K562 (cell line): Measurements from ENCODE around the gene SMG1. TPM values are rescaled to one million over a fixed set of nuclear protein-coding genes. Genes with fewer than 3 reads are reported as not detected.

ENCODE experiments used
- ELF4 ChIP-seq: fragments of 450-650 bp; formaldehyde crosslinking; IDR thresholded peaks from 2 replicates; pipeline ENCODE4 v1.4.0; 2022; ENCODE audit warnings: missing genetic modification characterization
- FIP1L1 ChIP-seq: fragments of 200-400 bp; formaldehyde crosslinking; IDR thresholded peaks from 2 replicates; pipeline ENCODE4 v1.6.1; 2018; ENCODE audit warnings: mild to moderate bottlenecking, low read depth, low read length; ENCODE audit not compliant: poor library complexity, severe bottlenecking
- FOXA3 ChIP-seq, 2 experiments: fragments of 450-650 bp in 1 of 2; sonication (generic) in 1 of 2; formaldehyde crosslinking; IDR thresholded peaks in 1 of 2; conservative IDR thresholded peaks in 1 of 2; 2 replicates each; pipeline versions ENCODE4 v1.4.0 to v1.8.0; 2020 to 2022; ENCODE audit warnings: mild to moderate bottlenecking in 2 of 2, missing genetic modification reagents in 1 of 2
- HDAC6 ChIP-seq: IDR thresholded peaks from 2 replicates; pipeline ENCODE4 v1.6.1; 2012; ENCODE audit warnings: low read depth, mild to moderate bottlenecking, control low read depth, inconsistent platforms, low read length, moderate library complexity
- L3MBTL2 ChIP-seq: fragments of 450-650 bp; IDR thresholded peaks from 2 replicates; pipeline ENCODE4 v1.6.1; 2016; ENCODE audit warnings: mild to moderate bottlenecking, moderate library complexity
- MTA2 ChIP-seq: fragments of 450-650 bp; IDR thresholded peaks from 2 replicates; pipeline ENCODE4 v1.6.1; 2016; ENCODE audit warnings: low read depth
- NR2C2 ChIP-seq, 2 experiments: fragments of 200-800 bp in 1 of 2; sonication (Bioruptor generic) in 1 of 2; sonication (generic) in 1 of 2; formaldehyde crosslinking in 1 of 2; IDR thresholded peaks; 2 replicates each; pipeline versions ENCODE4 v1.6.1 to v1.8.0; 2016 to 2022; ENCODE audit warnings: mild to moderate bottlenecking in 1 of 2, missing compliant biosample characterization in 1 of 2, missing genetic modification characterization in 1 of 2, missing genetic modification reagents in 1 of 2
- POLR2AphosphoS5 ChIP-seq: IDR thresholded peaks from 2 replicates; pipeline ENCODE4 v1.6.1; 2011; ENCODE audit warnings: mild to moderate bottlenecking, low read depth, low read length, moderate library complexity; ENCODE audit not compliant: control insufficient read depth, insufficient read depth
- RBBP5 ChIP-seq: fragments of 200-600 bp; sonication (generic); IDR thresholded peaks from 2 replicates; pipeline ENCODE4 v1.6.1; 2012; ENCODE audit warnings: borderline replicate concordance, mild to moderate bottlenecking, low read length, control low read depth, inconsistent platforms; ENCODE audit not compliant: insufficient read depth, poor library complexity, severe bottlenecking
- WHSC1 ChIP-seq: IDR thresholded peaks from one replicate; pipeline ENCODE4 v1.6.1; 2012; ENCODE audit warnings: low read length, control low read depth, inconsistent platforms
- ZNF175 ChIP-seq: fragments of 200-800 bp; sonication (Bioruptor generic); IDR thresholded peaks from 2 replicates; pipeline ENCODE4 v1.6.1; 2016; ENCODE audit warnings: low read depth, mild to moderate bottlenecking, missing genetic modification characterization, missing compliant biosample characterization
- ZNF695 ChIP-seq: fragments of 450-650 bp; formaldehyde crosslinking; IDR thresholded peaks from 2 replicates; pipeline ENCODE4 v1.4.0; 2020; ENCODE audit warnings: mild to moderate bottlenecking, moderate library complexity
- polyA plus RNA-seq, 8 experiments: library from polyadenylated mRNA; depleted of rRNA in 4 of 8; stranded (reverse) in 5 of 8; unstranded in 3 of 8; fragments of >200 nt; fragmentation: Nextera tagmentation in 2 of 8; fragmentation: Illumina TruSeq in 1 of 8; extraction: Ambion mirVana in 2 of 8; extraction: Trizol in 1 of 8; gene quantifications; 2 replicates each; pipeline versions ENCODE4 v1.2.1 to v1.2.3, GENCODE V29; 2011 to 2014; ENCODE audit warnings: inconsistent platforms in 1 of 8, missing spikeins in 1 of 8
- total RNA-seq, 7 experiments: library from RNA; depleted of rRNA in 6 of 7; stranded (reverse); fragments of >200 nt in 6 of 7; fragmentation: Illumina TruSeq in 2 of 7; extraction: Trizol in 2 of 7; gene quantifications; 2 replicates each; pipeline versions ENCODE4 v1.2.1 to v1.2.3, GENCODE V29; 2011 to 2021; ENCODE audit warnings: low replicate concordance in 1 of 7
- TF ChIP-seq, protein P1 (sequence below), 2 experiments: IDR thresholded peaks; 2 replicates each; pipeline ENCODE4 v1.6.1; 2011; ENCODE audit warnings: borderline replicate concordance in 1 of 2, control low read depth in 1 of 2, low read depth in 1 of 2, low read length in 1 of 2, mild to moderate bottlenecking in 1 of 2, mixed read lengths in 1 of 2, moderate library complexity in 1 of 2; ENCODE audit not compliant: insufficient read depth in 1 of 2, insufficient read length in 1 of 2, poor library complexity in 1 of 2, severe bottlenecking in 1 of 2; ENCODE audit errors: extremely low read depth in 1 of 2
- TF ChIP-seq, protein P2 (sequence below): fragments of 250-450 bp; sonication (Bioruptor Pico); IDR thresholded peaks from 2 replicates; pipeline ENCODE4 v1.5.1; 2021; ENCODE audit warnings: mild to moderate bottlenecking
- TF ChIP-seq, protein P3 (sequence below): sonication (generic); formaldehyde crosslinking; IDR thresholded peaks from 2 replicates; pipeline ENCODE4 v1.8.1; 2023; ENCODE audit warnings: mild to moderate bottlenecking, missing genetic modification reagents
- TF ChIP-seq, protein P4 (sequence below), 2 experiments: fragments of 250-450 bp in 1 of 2; fragments of 450-650 bp in 1 of 2; sonication (Bioruptor Pico) in 1 of 2; IDR thresholded peaks; 2 replicates each; pipeline versions ENCODE4 v1.6.1 to v1.8.0; 2016 to 2021; ENCODE audit warnings: mild to moderate bottlenecking in 2 of 2, moderate library complexity in 2 of 2, missing compliant biosample characterization in 1 of 2, missing genetic modification characterization in 1 of 2
- TF ChIP-seq, protein P5 (sequence below): sonication (generic); formaldehyde crosslinking; IDR thresholded peaks from 2 replicates; pipeline ENCODE4 v1.8.0; 2022; ENCODE audit warnings: missing genetic modification reagents, mild to moderate bottlenecking, moderate library complexity, borderline replicate concordance

SMG1 gene
- total and polyA plus RNA-seq, 9 of the 15 experiments (the other 6 are each of a cell fraction or from before 2014, with no cell fraction given), result 3.4 to 54.8 (median 32.0) TPM

DNA sequence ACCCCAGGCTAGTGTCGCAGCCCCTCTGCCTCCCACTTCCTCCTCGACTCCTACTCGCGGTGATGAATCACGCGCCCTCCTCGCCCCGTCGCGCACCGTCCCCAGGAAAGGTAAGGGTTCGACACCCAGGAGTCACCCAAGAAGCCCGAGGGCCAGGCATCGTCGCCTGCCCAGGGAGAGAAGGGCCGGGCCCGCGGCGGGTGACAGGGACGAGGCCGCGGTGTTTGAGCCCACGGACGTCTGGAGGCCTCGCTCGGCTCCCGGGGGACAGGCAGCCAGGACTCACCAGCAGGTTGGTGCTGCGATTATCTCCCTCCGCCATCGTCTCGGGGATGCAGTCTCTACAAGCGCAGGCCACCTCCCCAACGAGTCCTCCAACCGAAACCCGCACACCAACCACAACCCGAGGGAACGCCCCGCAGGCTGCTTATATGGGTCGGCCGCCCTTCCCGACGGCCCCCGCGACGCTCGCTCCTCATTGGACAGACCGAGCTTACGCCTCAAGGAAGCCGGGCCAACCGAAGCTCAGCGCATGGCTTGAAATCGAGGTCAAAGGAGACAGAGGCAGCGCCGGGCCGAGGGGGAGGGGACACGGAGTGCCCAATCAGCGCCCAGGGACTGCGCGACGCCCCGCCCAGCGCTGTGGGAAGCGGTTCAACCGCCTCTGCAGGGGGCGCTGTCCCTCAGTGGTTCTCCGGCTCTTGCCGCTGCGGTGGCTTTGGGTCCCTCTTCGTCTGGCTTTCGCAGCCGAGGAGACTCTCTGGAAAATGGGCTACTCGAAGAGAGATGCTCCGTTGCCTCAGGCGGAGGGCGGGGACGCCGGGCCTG, 124.8 kb downstream of the SMG1 start, which contains the start of gene ARL6IP1 (continued):
- TF ChIP-seq NR2C2 (CRISPR knock-in tag; IDR thresholded peaks at IDR 0.05) (peak; percentile 95), NR2C2 (tag; IDR thresholded peaks at IDR 0.05) (peak; percentile 98), ZNF695 (no peak), RBBP5 (peak; percentile 73), WHSC1 (no peak), HDAC6 (no peak), FIP1L1 (peak; percentile 84), POLR2AphosphoS5 (peak; percentile 94), FOXA3 (CRISPR knock-in tag; conservative IDR thresholded peaks at IDR 0.05 in 1 of 2, IDR thresholded peaks at IDR 0.05 in 1 of 2) (peak in 1 of 2 experiments; percentile 61; a peak in 2 of 4 replicates), MTA2 (no peak; the same call in 1 of the 2 replicates), ZNF175 (CRISPR knock-in tag) (no peak), L3MBTL2 (peak; percentile 96), ELF4 (CRISPR knock-in tag) (peak; percentile 85; the same call in 1 of the 2 replicates)
- TF ChIP-seq, protein P1, sequence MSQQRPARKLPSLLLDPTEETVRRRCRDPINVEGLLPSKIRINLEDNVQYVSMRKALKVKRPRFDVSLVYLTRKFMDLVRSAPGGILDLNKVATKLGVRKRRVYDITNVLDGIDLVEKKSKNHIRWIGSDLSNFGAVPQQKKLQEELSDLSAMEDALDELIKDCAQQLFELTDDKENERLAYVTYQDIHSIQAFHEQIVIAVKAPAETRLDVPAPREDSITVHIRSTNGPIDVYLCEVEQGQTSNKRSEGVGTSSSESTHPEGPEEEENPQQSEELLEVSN (IDR thresholded peaks at IDR 0.05; ENCODE audit: borderline replicate concordance in 1 of 2, extremely low read depth in 1 of 2, insufficient read depth in 1 of 2, insufficient read length in 1 of 2, low read depth in 1 of 2, low read length in 1 of 2, poor library complexity in 1 of 2, severe bottlenecking in 1 of 2), result peak; percentile 43 to 60
- TF ChIP-seq, protein P2, sequence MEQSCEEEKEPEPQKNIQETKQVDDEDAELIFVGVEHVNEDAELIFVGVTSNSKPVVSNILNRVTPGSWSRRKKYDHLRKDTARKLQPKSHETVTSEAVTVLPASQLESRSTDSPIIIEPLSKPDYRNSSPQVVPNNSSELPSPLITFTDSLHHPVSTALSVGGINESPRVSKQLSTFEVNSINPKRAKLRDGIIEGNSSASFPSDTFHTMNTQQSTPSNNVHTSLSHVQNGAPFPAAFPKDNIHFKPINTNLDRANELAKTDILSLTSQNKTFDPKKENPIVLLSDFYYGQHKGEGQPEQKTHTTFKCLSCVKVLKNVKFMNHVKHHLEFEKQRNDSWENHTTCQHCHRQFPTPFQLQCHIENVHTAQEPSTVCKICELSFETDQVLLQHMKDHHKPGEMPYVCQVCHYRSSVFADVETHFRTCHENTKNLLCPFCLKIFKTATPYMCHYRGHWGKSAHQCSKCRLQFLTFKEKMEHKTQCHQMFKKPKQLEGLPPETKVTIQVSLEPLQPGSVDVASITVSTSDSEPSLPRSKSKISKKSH (CRISPR knock-in tag), result no peak
- TF ChIP-seq, protein P3, sequence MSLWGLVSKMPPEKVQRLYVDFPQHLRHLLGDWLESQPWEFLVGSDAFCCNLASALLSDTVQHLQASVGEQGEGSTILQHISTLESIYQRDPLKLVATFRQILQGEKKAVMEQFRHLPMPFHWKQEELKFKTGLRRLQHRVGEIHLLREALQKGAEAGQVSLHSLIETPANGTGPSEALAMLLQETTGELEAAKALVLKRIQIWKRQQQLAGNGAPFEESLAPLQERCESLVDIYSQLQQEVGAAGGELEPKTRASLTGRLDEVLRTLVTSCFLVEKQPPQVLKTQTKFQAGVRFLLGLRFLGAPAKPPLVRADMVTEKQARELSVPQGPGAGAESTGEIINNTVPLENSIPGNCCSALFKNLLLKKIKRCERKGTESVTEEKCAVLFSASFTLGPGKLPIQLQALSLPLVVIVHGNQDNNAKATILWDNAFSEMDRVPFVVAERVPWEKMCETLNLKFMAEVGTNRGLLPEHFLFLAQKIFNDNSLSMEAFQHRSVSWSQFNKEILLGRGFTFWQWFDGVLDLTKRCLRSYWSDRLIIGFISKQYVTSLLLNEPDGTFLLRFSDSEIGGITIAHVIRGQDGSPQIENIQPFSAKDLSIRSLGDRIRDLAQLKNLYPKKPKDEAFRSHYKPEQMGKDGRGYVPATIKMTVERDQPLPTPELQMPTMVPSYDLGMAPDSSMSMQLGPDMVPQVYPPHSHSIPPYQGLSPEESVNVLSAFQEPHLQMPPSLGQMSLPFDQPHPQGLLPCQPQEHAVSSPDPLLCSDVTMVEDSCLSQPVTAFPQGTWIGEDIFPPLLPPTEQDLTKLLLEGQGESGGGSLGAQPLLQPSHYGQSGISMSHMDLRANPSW (CRISPR knock-in tag), result no peak
- TF ChIP-seq, protein P4, sequence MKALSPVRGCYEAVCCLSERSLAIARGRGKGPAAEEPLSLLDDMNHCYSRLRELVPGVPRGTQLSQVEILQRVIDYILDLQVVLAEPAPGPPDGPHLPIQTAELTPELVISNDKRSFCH (CRISPR knock-in tag; IDR thresholded peaks at IDR 0.05), result no peak
- TF ChIP-seq, protein P4 (tag; IDR thresholded peaks at IDR 0.05), result no peak
- TF ChIP-seq, protein P5, sequence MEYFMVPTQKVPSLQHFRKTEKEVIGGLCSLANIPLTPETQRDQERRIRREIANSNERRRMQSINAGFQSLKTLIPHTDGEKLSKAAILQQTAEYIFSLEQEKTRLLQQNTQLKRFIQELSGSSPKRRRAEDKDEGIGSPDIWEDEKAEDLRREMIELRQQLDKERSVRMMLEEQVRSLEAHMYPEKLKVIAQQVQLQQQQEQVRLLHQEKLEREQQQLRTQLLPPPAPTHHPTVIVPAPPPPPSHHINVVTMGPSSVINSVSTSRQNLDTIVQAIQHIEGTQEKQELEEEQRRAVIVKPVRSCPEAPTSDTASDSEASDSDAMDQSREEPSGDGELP (CRISPR knock-in tag), result peak; percentile 81
